PFSK-1 (cell line): Measurements from ENCODE around the gene TRAFD1.

Experiments
- FOXP2 ChIP-seq: optimal IDR thresholded peaks from 2 replicates; pipeline ENCODE3; 2011; ENCODE audit warnings: borderline replicate concordance, control low read depth, inconsistent platforms; ENCODE audit not compliant: insufficient read depth; ENCODE audit errors: extremely low read length, extremely low read depth
- POLR2AphosphoS5 ChIP-seq: IDR thresholded peaks from 2 replicates; pipeline ENCODE4 v1.6.1; 2012; ENCODE audit warnings: low read depth, mild to moderate bottlenecking, control low read depth, low read length, moderate library complexity
- REST ChIP-seq, 2 experiments: IDR thresholded peaks; 2 replicates each; pipeline versions ENCODE4 v1.6.1 to v1.8.0; 2011 to 2012; ENCODE audit warnings: low read depth in 2 of 2, low read length in 2 of 2, control low read depth in 1 of 2, inconsistent platforms in 1 of 2, mild to moderate bottlenecking in 1 of 2, moderate library complexity in 1 of 2; ENCODE audit not compliant: insufficient read depth in 1 of 2
- SIN3A ChIP-seq: IDR thresholded peaks from 2 replicates; pipeline ENCODE4 v1.6.1; 2012; ENCODE audit warnings: mild to moderate bottlenecking, low read length, moderate library complexity, borderline replicate concordance; ENCODE audit not compliant: insufficient read depth
- TAF1 ChIP-seq: IDR thresholded peaks from 2 replicates; pipeline ENCODE4 v1.6.1; 2012; ENCODE audit warnings: low read length, control low read depth, borderline replicate concordance; ENCODE audit not compliant: insufficient read depth

Gene TRAFD1

GRCh38 chr12:112166051-112167015 is 41.0 kb downstream of the TRAFD1 start:
- TF ChIP-seq TAF1 (no peak), SIN3A (no peak), FOXP2 (no peak), REST (IDR thresholded peaks at IDR 0.05; ENCODE audit: insufficient read depth in 1 of 2, low read depth in 2 of 2, low read length in 2 of 2) (no peak), POLR2AphosphoS5 (no peak)

GRCh38 chr12:112167031-112167461 is 41.7 kb downstream of the TRAFD1 start:
- TF ChIP-seq TAF1 (no peak), FOXP2 (no peak), POLR2AphosphoS5 (no peak), REST (IDR thresholded peaks at IDR 0.05; ENCODE audit: insufficient read depth in 1 of 2, low read depth in 2 of 2, low read length in 2 of 2) (no peak), SIN3A (no peak)

GRCh38 chr12:112167718-112168525 is 42.6 kb downstream of the TRAFD1 start:
- TF ChIP-seq TAF1 = no peak
- TF ChIP-seq REST (IDR thresholded peaks at IDR 0.05; ENCODE audit: insufficient read depth in 1 of 2, low read depth in 2 of 2, low read length in 2 of 2) = no peak
- no peak for TF ChIP-seq SIN3A
- no peak for TF ChIP-seq POLR2AphosphoS5
- TF ChIP-seq FOXP2 = no peak

GRCh38 chr12:112168561-112168971 is 43.2 kb downstream of the TRAFD1 start:
- TF ChIP-seq FOXP2 = no peak
- TF ChIP-seq POLR2AphosphoS5 = no peak
- no peak for TF ChIP-seq SIN3A
- no peak for TF ChIP-seq REST (IDR thresholded peaks at IDR 0.05; ENCODE audit: insufficient read depth in 1 of 2, low read depth in 2 of 2, low read length in 2 of 2)
- no peak for TF ChIP-seq TAF1
